Activated naive CD8-positive, alpha-beta T cell treated with anti-CD3 and anti-CD28 coated beads, Interleukin-2, amount 50 U/mL, for 16 hours (primary cell): ENCODE measurements around the gene DUSP15.
A peak's percentile ranks its signal among the peaks of the same experiment; 100 is the strongest.
"Not testable (repeated sequence)": the region's sequence is repeated elsewhere in the genome, so short reads cannot be mapped to it uniquely, and the experiment has no call there.

Source experiments
- DNase-seq: peaks from one replicate; pipeline ENCODE4 v3.0.0-alpha.2; 2020; ENCODE audit warnings: low read depth, low spot score

Gene DUSP15

DNA sequence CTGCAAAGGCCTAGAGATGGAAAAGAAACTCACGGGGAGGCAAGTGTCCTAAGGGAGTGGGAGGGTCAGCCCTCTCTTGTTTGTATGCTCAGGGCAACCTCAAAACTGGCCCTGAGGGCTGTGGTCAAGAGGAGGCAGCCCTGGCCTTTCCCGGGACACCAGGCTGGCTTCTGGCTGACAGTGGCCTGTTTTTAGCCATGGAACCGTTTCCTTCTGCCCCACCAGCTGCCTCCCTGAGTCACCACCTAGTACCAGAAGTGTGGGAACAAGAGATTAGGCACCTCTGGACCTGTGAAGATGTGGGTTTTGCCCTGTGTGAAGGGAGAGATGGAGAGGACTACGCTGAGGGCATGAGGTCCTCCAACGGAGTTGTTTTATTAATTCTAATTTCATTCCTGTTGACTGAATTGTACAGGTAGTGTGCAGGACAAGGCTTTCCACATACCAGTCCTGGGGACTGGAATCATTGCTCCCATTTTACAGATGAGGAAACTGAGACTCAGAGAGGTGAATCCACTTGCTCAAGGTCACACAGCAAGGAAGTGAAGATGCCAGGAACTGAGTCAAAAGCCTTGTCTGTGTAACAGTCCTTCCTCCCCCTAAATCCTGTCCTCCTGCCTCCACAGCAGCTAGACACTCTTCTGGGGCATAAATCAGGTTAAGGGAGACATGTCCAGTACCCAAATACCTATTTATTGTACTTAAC is 30.4 kb downstream of the DUSP15 start:
- DNase-seq = no peak

DNA sequence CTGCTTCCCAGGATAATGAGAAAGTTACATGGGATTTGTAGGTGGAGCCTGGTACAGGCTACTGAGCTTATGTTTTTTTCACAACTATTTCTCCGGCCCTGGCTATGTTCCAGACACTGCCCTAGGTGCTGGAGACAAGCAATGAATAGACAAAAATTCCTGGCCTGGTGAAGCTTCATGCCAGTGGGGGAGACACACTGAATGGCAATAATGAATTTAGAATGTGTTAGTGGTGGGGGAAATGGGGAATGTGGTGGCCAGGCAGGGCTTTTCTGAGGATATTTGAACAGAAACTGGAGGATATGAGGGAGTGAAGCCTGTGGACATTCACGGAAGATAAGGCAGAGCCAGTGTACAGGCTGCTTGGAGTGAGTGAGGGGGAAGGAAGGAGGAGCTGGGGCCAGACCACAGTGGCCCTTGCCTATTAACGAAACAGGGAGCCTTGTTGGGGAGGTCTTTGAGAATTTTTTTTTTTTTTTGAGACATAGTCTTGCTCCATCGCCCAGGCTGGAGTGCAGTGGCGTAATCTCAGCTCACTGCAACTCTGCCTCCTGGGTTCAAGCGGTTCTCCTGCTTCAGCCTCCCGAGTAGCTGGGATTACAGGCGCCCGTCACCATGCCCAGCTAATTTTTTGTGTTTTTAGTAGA is 31.6 kb downstream of the DUSP15 start:
- no peak for DNase-seq

DNA sequence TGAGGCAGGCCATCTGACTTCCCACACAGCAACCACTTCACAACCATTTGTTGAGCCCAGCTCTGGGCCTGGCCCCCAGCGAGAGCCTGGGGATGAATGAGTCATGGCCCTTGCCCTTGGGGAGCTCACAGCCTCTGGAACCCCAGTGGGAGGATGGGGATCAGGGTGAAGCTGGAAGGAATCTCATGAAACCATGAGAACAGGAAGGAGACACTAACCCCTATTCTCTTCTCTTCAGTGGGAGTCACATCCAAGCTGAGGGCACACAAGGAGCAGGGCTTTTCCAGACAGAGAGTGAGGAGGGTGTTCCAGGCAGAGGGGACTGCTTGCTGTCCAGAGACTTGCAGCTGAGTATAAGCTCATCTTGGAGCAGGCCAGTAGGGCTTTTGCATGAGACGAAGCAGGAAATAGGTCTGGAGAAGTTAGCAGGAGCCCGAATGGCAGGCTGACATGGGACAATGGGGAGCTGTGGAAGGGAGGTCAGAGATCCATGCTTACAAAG is 32.4 kb downstream of the DUSP15 start:
- DNase-seq = no peak

DNA sequence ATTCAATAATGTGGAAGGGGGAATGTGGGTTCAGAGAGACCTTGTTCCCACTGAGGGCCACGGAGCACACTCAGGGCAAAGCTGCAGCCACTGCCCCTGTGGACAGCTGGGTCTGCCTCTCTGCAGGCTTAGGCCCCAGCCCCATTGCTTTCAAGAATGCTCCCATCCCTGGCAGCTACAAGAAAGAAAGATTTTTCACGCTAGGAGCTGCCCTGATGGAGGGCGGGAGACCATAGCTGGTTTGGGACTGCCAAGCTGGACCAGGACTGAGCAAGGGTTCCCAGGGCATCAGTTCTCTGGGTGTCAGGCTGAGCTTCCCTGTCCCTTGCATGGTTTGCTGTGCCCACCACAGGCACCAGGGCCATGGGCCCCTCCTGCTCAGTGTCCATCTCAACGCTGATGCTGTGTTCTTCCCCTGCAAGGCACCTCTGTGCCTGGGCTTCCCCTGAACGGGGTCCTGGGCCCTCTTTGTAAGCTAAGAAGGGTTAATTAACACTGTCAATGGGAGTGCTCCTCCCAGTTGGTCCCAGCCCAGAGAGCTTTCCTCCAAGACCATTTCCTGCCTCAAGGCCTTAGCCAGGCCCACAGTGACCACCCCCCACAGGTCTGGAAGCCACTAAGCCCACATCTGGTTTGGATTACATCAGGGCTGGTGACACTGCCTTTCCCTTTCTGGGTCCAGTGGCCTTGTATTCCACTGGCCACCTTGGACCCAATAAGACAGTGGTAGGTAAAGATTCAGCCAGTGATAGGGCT is 33.3 kb downstream of the DUSP15 start:
- no peak for DNase-seq

DNA sequence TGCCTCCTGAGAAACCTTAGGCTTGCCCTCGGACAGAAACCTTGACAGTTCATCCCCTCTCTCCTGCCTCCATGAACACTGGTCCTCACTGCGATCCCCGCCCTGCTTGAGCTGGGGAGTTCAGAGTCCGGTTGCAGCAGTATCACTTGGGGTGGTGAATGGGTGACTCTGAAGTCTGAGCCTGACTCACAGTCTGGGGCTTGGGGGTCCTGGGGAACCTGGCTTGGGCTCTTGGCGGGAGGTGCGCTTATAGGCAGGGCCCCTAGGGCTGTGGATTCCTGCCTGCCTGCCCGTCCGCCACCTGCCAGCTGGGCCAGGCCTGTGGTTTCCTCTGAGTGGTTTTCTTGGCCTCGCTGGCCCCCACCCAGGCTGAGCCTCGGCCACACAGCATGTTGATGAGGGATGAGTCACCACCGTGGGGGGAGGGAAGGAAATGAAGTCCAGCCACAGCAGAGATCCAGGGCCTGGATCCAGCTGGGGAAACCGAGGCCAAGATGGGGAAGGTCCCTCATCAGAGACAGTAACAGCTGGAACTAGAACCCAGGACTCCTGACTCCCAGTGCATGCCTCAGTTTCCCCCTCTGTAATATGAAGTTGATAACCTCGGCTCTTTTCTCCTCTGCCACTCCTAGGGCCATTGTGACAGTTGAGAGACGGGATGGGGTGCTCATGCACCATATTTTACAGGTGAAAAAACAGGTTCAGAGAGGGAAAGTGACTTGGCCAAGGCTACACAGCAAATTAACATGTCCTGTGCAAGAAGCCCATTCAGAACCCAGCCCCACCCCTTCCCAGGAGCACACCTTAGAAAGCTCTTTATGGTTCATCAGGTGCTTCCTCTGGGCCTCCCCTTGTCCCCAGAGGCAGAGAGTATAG is 34.1 kb downstream of the DUSP15 start:
- no peak for DNase-seq

DNA sequence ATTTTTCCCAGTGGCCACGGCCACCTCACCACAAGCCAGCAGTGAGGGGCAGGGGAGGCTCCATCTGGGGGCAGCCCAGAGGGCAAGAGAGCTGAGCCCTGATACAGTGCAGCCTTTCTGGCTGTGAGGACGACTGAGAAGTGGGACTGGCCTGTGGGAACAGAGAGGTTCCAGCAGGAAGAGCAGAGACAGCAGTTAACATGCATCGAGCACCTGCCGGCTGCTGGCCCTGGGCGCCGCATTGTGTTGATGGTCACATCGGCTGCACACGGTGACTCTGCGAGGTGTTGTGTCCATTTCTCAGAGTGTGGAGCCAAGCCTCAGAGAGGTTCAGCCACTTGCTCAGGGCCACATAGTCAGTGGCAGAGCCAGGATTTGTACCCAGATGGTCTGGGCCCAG is 34.8 kb downstream of the DUSP15 start:
- no peak for DNase-seq

DNA sequence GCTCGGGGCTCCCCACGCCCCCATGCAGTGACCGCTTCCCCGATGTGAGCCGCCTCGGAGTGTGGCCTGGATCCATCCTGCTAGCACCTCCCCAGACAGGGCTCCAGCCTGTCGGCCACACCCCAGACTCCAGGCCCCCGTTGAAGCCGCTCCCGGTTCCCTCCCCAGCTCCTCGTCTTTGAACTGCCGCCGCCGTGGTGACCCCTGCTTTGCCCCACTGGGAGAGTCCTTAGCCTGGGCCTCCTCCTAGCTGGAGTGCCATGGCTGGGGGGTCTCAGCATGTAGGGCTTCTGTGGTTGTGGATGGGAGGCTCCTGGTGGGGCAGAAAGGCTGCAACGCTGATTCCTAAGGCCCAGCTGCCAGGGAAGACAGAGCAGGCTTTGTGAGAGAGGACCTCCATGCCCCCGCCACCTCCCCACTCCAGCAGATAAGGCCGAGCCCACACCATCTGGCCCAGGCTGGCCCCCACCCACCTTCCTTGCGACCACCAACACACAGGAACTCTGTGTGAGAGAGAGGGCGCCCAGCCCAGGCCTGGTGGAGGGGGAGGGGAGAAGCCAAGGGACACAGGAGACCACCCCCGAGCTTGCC is 36.3 kb downstream of the DUSP15 start:
- DNase-seq = no peak

DNA sequence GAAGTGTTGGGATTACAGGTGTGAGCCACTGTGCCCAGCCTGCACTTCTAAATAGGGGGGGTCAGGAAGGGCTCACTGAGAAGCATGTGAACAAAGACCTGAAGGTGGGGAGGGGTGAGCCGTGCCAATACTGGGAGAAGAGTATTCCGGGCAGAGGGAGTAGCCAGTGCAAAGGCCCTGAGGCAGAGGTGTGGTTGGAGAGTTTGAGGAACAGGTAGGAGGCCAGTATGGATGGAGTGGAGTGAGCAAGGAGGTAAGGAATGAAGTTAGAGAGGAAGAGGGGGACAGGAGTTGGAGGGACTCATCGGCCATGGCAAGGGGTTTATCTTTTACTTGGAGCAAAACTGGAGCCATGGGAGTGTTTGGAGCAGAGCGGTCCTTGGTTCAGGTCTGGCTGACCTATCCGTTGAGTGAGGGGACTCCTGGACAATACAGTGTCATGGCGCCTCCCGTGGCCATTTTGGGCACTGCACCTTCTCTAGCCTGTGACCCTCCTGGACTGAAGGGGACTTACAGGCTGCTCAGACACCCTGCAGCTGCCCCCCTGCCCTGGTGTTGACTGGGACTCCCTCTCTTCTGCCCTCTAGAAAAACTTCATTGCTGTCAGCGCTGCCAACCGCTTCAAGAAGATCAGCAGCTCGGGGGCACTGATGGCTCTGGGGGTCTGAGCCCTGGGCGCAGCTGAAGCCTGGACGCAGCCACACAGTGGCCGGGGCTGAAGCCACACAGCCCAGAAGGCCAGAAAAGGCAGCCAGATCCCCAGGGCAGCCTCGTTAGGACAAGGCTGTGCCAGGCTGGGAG is 37.0 kb downstream of the DUSP15 start:
- DNase-seq = peak; percentile 13

DNA sequence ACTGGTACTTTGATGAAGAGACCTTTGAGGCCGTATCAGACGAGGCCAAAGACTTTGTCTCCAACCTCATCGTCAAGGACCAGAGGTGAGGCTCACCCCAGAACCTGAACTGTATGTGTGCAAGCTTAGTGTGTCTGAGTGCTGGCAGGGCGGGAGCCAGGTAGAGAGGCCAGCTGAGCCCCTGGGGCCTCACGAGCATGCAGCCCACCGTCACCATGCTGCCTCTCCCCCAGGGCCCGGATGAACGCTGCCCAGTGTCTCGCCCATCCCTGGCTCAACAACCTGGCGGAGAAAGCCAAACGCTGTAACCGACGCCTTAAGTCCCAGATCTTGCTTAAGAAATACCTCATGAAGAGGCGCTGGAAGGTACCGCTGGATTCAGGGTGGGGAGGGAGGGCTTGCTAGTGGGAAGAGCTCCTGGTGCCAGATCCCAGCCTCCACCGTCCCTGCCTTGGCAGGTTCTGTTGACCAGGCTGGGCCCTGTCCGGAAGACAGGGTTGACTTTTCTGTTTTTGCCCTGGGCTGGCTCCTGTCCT is 38.5 kb downstream of the DUSP15 start:
- DNase-seq = no peak

DNA sequence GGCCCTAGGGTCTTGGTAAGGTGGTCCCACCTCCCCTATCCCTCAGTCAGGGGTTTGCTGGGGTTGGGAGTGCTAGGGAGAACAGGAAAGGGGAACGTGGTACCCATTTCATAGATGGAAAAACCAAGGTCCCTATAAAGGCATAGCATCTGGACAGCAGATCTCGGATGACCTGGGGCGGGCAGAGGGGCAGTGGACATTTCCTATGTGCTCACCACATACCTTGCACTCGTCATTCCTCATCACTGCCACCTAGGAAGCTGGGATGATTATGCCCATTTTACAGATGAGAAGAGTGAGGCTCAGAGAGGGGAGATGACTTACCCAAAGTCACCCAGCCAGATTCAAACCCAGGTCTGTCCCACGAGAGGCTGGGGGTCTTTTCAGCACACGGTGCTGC is 39.1 kb downstream of the DUSP15 start:
- DNase-seq = no peak

DNA sequence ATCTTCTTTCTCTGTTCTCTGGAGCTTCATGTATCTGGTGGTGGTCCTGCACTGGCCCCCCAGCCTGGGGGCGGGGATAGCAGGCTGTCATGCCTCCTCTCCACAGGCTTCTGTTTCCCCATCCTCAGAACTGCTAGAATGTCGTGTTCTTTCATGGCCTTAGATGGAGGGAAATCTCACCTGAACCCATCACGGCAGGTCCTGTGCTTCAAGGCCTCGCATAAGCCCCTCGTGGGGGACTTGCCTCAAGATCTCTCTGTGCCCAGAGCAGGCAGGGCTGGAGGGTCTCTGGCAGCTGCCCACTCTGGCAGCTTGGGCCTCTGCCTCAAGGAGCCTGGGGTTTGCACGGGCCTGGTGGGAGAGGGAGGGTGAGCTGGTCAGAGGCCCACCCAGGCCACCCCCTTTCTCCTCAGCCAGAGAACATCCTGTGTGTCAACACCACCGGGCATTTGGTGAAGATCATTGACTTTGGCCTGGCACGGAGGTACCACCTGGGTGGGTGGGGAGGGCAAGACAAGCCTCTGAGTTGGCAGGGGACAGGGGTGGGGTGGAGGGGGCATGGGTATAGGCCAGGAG is 39.8 kb downstream of the DUSP15 start:
- no peak for DNase-seq

DNA sequence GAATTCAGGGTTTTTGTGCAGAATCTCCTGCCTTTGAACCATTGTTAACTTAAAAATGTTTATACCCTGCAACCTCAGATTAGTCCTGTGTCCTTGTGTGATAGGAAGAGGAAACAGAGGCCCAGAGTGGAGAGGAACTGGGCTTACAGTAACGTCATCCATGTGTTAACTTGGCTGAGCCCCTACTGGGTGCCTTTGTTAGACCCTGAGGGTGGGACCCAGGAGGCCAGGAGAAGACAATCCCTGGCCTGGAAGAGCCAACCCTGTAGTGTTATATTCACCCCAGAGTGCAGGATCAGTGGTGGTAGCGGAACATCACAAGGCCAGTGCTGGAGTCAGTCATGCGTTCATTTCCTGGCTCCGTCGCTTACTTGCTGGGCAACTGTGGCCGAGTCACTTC is 40.6 kb downstream of the DUSP15 start:
- no peak for DNase-seq

DNA sequence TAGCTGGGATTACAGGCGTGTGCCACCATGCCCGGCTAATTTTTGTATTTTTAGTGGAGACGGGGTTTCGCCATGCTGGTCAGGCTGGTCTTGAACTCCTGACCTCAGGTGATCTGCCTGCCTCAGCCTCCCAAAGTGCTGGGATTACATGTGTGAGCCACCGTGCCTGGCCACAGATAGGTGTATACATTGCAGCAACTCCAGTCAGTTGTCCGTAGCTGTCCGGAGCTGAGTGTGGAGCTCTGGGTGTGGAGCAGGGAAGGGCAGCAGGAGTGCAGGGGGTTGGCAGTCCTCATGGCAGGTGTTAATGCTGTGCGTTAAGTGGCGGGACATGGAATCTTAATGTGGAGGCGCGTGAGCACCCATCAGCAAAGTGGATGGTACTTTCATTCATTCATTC is 42.3 kb downstream of the DUSP15 start:
- not testable (repeated sequence) for DNase-seq

DNA sequence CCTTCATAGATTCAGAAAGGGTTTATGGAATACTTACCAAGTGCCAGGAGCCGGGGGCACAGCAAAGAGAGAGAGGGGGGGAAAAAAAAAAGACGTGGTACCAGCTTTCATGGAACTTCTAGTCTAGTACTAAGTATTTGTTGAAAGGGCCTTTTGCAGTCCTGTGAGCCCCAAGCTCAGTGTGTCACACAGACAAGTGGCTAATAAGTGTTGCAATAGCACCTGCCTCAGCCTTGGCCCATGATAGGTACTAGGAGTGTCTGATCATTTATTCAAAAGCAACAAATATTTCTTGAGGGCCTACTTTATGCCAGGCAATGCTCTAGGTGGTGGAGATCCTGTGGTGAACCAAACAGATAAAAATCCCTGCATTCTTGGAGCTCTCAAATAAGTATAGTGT is 43.3 kb downstream of the DUSP15 start:
- no peak for DNase-seq

DNA sequence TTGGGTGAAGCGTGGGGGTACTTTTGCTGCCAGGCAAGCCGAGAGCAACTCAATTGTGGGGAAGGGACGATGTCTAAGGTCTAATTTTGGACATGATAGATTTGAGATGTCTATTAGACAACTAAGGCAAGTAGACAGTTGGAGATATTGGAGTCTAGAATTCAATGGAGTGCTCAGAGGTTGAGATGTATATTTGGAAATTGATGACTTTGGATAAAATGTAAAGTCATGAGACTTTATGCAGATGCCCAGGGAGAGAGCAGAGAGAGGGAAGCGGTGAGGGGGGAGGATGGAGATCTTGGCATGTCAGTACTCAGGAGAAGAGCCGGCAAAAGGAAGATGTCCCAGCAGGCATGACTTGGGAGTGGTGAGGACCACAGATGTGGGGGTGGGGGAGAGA is 44.3 kb downstream of the DUSP15 start:
- no peak for DNase-seq

DNA sequence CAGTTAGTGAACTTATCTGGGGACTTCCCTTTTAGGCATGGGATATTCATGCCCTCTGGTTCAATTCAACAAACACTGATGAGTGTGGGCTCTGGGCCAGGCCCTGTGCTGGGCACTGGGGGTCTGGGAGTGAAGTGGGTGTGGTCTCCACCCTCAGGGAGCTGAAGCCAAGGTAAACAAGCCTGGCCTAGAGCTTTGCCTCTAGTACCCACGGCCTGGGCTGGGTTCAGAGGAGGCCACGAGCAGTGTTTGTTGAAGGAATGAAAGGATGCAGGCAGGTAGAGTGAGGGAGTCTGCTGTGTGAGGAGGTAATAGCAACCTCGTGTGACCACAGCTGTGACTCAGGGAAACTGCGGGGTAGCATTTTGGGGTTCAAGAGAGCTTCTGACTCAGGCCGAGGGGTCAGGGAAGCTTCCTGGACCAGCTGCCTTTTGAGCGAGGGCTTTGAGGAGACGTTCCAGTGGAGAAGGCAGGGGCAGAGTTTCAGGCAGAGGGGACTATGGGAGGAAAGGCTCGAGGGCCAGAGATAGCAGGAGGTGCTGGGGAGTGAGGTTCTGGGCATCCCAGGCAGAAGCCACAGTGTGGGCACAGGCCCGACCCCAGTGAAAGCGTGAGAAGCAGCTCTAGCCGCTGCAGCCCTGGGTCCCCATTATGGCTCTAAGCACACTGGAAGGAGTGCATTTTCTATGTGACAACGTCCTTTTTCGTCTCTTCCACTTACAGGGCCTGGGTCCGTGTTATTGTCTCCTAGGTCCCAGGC is 45.6 kb downstream of the DUSP15 start:
- DNase-seq = no peak

DNA sequence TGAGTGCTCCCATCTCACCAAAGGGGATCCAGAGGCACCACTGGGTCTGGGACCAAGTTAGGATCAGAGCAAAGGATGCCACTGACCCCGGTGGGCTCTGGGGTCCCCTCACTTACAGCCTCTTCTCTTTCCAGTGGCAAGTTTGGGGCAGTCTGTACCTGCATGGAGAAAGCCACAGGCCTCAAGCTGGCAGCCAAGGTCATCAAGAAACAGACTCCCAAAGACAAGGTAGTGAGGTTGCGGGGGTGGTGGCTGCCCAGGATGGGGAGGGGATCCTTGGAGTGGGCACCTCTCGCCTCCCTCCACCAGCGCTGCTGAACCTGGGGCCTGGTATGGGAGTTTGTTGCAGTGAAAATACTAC is 46.2 kb downstream of the DUSP15 start:
- DNase-seq = no peak

DNA sequence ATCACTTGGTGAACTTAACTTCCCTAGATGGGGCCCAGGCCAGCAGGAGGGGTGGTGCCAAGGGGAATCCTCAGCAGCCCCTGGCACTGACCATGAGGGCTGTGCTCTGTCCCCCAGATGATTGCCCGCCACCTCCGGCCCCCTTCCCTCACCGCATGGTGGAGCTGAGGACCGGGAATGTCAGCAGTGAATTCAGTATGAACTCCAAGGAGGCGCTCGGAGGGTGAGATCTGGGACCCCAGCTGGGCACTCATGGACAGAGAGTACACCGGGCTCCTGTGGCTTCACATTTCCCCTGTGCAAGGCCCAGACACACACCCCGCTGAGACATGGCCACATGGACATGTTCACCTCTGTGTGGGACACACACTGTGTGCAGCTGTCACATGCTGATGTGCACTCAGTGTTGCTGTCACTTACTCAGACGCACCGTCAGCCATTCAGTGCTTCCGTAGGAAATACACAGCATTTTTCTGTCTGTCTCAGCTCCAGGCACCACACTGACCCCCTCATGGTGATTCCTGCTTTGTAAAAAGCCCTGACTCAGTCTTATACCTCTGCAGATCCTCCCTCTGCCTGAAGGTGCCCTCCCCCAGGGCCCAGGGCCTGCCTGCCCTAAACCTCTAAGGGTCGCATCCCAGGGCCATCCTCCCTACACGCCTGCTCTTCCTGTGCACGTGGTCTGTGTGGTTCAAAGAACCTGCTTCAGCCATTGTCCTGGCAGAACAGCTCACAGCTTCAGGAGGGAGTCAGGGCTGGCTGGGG is 46.8 kb downstream of the DUSP15 start:
- DNase-seq = no peak
